ENCODE data around the gene FTSJ1.
A peak's percentile ranks its signal among the peaks of the same experiment; 100 is the strongest.
"Not testable (repeated sequence)": the region's sequence is repeated elsewhere in the genome, so short reads cannot be mapped to it uniquely, and the experiment has no call there.

FTSJ1 gene, protein sequence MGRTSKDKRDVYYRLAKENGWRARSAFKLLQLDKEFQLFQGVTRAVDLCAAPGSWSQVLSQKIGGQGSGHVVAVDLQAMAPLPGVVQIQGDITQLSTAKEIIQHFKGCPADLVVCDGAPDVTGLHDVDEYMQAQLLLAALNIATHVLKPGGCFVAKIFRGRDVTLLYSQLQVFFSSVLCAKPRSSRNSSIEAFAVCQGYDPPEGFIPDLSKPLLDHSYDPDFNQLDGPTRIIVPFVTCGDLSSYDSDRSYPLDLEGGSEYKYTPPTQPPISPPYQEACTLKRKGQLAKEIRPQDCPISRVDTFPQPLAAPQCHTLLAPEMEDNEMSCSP

GRCh38 chrX:48475774-48476577, at the start of gene FTSJ1:
FTSJ1 (plus strand) TSS chrX:48476199; CDS start chrX:48478048, 1,849 bp downstream.
- peak; percentile 39 to 68 for DNase-seq

DNA sequence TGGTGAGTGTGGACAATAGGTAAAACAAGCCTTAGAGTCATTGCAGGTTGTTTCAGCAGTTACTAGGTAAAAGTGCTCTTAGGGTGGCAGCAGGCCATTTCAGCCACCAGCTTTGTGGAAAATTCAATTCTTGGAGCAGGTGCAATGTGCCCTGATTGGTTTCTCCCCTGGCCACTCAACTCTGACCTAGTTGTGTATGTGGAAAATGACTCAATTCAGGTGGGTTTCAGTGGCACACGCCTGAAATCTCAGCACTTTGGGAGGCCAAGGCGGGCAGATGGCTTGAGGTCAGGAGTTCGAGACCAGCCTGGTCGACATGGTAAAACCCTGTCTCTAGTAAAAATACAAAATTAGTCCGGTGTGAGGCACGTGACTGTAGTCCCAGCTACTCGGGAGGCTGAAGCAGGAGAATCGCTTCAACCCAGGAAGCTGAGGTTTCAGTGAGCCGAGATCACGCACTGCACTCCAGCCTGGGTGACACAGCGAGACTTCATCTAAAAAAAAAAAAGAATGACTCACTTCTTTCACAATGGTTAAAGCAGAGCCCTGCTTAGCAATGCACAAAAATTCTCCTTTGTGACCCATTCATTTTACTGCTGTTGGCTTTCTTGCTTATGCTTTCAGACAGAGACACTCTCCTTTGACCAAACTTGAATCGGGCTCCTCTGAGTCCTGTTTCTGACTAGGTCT, 48.8 kb upstream of the FTSJ1 start:
- not testable (repeated sequence) for DNase-seq

DNA sequence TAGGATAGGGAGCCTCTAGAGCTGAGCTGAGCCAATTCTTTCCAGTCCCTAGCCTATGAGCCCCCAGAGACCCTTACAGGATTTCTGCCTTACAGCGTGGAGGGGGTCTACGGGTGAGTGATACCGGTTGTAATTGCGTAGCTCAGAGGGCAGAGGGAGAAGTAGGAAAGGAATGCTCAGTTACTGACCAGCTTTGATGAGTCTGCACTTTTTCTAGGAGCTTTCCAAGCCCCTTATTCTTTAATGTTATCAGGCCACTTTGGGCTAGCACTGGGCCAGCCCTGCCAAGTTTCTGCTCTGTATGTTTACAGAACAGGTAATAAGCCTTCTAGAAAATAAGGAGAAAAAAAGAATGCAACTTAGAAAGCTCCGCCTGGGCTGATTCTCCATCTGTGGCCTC, 46.4 kb upstream of the FTSJ1 start:
- DNase-seq = not testable (repeated sequence)

- DNase-seq = not testable (repeated sequence)
Measured at GRCh38 chrX:48430166-48430565, 45.8 kb upstream of the FTSJ1 start.

GRCh38 chrX:48433713-48434112, 42.3 kb upstream of the FTSJ1 start:
- DNase-seq = not testable (repeated sequence)

- DNase-seq = not testable (repeated sequence)
Measured at GRCh38 chrX:48447201-48447600, 28.8 kb upstream of the FTSJ1 start.

- DNase-seq = no peak
Measured at GRCh38 chrX:48450076-48450475, 25.9 kb upstream of the FTSJ1 start.

- DNase-seq = no peak
Measured at GRCh38 chrX:48451708-48452107, 24.3 kb upstream of the FTSJ1 start.

GRCh38 chrX:48456628-48457331, 19.2 kb upstream of the FTSJ1 start:
- no peak for DNase-seq

DNA sequence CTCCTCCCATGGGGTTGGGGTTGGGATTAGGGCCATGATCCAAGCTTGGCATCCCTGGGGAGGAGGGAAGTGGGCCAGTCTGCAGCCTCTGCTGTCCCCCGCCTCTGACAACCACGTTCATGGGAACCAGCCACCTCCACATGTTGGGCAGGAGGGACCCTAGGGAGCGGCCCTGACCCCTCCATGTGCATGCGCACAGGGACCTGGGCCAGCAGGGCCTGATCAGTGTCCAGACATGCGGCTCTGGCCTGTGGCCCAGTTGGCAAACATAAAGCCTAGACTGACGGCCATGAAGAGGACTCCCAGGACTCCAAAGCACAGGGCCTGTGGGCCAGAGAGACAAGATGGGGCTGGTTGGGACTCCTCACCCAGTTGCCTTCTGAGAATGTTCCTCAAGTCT, 17.3 kb upstream of the FTSJ1 start:
- no peak for DNase-seq

DNA sequence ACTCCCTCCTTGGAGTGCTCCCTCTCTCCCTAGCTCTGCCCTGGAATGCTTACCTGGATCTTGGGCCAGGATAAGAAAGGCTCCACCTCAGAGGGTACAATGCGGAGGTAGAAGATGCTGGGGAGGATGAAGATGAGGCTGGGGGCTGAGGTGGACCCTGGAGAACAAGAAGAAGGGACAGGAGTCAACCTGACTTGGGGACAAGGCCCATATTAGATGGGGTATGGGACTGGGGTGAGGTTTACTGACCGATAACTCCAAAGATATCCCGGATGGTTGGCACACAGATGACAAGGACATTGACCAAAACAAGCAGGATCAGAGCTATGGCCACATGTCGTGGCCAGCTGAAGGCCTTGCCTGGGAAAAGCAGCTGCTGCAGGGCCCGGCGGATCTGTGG, 16.5 kb upstream of the FTSJ1 start:
- DNase-seq = no peak

- DNase-seq = no peak
Measured at GRCh38 chrX:48460031-48460430, 16.0 kb upstream of the FTSJ1 start.

DNA sequence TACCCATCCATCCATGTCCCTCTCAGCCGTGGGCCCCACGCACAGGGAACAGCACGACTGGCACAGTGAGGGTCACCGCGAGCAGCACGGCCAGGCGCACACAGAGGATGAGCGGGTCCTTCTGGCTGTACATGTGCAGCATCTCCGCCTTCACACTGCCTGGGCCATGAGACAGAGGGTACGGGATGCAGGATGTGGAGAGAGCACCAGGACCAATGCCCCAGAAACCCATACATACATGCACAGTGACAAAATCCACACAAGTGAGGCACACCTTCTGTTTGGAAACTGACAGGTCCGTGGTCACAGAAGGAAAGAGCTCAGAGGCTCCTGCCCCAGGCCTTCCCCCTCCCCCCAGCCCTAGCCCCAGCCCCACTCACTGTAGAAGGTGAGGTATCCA, 15.4 kb upstream of the FTSJ1 start:
- DNase-seq = no peak

DNA sequence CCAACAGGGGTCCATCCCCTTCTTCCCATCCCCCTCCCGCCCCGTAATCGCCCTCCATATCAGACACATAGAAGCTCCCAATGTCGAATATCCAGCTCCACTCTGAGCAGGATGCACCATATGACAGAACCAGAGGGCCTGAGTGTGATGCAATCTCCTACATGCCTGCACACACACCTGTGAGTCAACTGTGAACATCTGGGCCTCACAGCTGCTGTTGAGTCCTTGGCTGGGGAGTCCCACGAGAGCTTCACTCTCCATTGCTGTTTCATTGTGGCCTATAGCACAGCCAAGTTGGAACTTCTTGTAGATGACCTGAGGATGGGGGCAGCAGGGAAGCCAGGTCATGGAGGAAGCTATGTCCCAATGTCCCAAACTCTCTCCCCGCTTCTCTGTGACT, 14.2 kb upstream of the FTSJ1 start:
- DNase-seq = no peak

DNA sequence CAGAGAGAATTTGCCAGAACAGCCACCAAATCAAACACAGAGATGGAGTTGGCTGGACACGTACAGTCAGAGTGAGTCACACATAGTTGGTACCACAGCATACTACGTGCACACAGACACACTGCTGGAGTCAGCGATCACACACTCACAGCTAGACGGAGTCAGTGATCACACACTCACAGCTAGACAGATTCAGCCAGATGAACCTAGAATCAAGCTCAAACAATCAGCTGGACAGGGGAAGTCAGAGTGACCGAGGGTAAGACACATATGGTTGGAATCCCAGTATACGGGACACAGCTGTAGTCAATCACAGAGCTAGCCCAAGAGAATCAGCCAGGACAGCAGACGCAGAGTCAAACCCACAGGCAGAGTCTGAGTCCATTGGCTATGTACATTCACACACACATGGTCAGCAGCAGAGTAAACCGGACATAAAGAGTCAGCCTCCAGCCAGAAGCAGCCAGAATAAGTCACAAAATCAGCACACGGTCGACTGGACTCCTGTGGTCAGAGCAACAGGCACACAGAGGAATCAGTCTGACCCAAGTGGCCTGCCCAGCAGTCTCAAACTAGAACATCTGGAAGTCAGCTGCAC, 10.6 kb upstream of the FTSJ1 start:
- no peak for DNase-seq

- no peak for DNase-seq
Measured at GRCh38 chrX:48466696-48467095, 9.3 kb upstream of the FTSJ1 start.

DNA sequence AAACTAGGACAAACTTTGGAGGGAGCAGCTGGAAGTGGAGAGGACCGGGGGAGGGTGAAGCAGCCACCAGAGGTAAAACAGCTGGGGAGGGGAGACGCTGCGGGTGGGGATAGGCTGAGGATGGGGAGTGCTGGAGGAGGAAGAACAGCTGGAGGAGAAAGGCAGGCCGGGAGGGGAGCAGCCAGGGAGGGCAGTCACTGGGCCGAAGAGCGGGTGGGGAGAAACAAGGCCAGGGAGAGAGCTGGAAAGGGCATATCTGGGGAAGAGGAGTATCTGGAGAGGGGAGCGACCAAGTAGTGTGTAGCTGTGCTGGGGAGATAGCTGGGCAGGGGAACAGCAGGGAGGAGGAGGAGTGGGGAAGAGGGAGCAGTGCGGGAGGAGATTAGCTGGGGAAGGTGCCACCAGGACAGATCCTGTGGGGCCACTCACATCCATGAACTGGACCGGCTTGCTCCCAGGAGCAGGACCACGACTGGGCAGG, 8.7 kb upstream of the FTSJ1 start:
- no peak for DNase-seq

DNA sequence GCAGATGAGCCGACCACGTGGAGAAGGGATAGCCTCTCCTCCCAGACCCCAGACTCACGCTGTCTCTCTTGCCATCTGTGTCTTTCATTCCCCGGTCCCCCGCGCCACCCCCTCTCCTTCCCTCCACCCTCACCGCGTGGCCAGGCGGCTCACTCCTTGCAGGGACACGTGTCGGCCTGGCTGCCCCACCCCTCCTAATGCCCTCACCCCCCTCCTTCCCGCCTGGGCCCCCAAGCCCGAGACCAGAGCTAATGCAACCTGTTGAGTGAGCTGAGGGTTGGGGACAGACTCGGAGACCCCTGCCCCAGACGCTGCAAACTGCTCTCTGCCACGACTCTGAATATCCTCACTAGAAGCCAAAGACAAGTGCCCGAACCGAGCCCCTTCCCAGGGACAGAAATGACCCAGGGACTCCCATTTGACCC, 7.7 kb upstream of the FTSJ1 start:
- no peak for DNase-seq

DNA sequence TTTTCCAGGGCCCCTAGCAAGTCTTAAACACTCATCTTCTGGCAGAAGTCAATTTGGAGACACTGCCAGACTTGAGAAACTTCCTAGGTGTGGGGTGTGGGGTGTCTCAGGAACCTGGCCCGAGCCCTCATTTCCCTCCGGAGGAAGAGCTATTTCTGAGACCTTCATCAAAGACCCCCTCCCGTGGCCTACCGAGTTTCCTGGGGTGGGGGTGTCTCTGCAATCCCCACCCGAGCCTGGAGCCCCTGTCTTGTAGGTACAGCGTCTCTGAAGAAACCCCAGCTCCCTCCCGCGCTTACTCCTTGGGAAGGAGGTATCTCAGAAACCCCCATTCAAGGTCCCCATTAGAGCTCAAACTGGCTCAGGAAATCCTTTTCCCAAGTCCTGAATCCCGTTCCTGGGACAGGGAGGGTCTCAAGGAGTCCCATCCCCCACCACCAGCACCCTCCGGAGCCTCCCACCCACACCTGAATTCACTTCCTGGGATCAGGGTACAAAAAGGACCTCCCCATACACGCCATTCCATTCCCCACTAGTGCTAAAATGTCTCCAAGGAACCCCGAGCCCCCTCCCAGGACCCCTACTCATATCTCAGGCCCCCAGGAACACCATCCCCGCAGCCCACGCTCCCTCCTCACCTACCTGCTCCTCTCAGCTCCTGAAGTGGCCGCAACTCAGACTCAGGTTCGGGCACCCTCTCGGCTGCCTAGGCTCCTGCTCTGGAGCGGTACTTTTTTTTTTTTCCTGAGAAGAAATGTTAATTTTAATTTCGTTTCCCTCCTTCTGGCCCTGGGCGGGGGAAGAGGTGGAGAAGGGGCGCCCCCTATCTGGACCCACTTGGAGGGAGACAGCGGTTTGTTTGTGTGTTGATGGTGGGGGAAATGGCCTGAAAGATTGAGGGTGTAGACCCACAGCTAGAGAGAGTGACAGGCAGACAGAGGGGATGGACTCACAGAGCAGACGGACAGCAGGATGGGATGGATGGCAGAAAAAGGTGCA, 7.0 kb upstream of the FTSJ1 start:
- peak in 1 of 2 donors; percentile 40 for DNase-seq

GRCh38 chrX:48470110-48470832, 5.7 kb upstream of the FTSJ1 start, which contains the start of gene SLC38A5:
SLC38A5 (minus strand) TSS chrX:48470260; CDS start chrX:48467924, 2,336 bp downstream.
- DNase-seq = no peak

Measured in bone marrow (tissue), 2 donors.